CD14-positive monocyte (primary cell): Measurements from ENCODE around the gene ABCB4. TPM values are rescaled to one million over a fixed set of nuclear protein-coding genes. Genes with fewer than 3 reads are reported as not detected.

ENCODE experiments used
- DNase-seq, 3 donors: peaks; one replicate each; pipeline ENCODE4 v3.0.0-alpha.2; 2011 to 2022
- H2AFZ ChIP-seq: 2 replicates; pipeline ENCODE4 v1.6.0; 2012; ENCODE audit warnings: mild to moderate bottlenecking, low read depth, low read length, inconsistent platforms; ENCODE audit not compliant: insufficient read depth, poor library complexity, severe bottlenecking
- H3K27ac ChIP-seq, 2 donors: 1 replicate in 1 of 2; 2 replicates in 1 of 2; pipeline ENCODE4 v1.5.1; 2012 to 2013; ENCODE audit warnings: low read length in 2 of 2, control low read depth in 1 of 2, inconsistent platforms in 1 of 2, low read depth in 1 of 2, mild to moderate bottlenecking in 1 of 2
- H3K27me3 ChIP-seq, 2 donors: one replicate each; pipeline versions ENCODE4 v1.6.0 to v1.6.1; 2011 to 2013; ENCODE audit warnings: low read length in 2 of 2; ENCODE audit not compliant: control insufficient read depth in 2 of 2, insufficient read depth in 2 of 2
- H3K36me3 ChIP-seq, 2 donors: replicated peaks in 1 of 2; 1 replicate in 1 of 2; 2 replicates in 1 of 2; pipeline versions ENCODE4 v1.5.1 to v1.6.1; 2012 to 2013; ENCODE audit warnings: low read length in 2 of 2, control low read depth in 1 of 2, inconsistent platforms in 1 of 2, mild to moderate bottlenecking in 1 of 2; ENCODE audit not compliant: insufficient read depth in 2 of 2, control insufficient read depth in 1 of 2
- H3K4me1 ChIP-seq, 2 donors: 1 replicate in 1 of 2; 2 replicates in 1 of 2; pipeline versions ENCODE4 v1.5.1 to v1.6.1; 2012 to 2013; ENCODE audit warnings: low read length in 2 of 2, control low read depth in 1 of 2, inconsistent platforms in 1 of 2, mild to moderate bottlenecking in 1 of 2, moderate library complexity in 1 of 2; ENCODE audit not compliant: insufficient read depth in 2 of 2, control insufficient read depth in 1 of 2
- H3K4me2 ChIP-seq: replicated peaks from 2 replicates; pipeline ENCODE3; 2012; ENCODE audit warnings: low read length, moderate library complexity, mild to moderate bottlenecking; ENCODE audit not compliant: poor library complexity, severe bottlenecking; ENCODE audit errors: extremely low read depth
- H3K4me3 ChIP-seq, 3 experiments: fragments of 200-600 bp in 1 of 3; sonication (generic) in 1 of 3; replicated peaks in 1 of 3; 1 replicate in 2 of 3; 2 replicates in 1 of 3; pipeline ENCODE4 v1.5.1; 2011 to 2013; ENCODE audit warnings: low read length in 3 of 3, mild to moderate bottlenecking in 3 of 3, control low read depth in 2 of 3, low read depth in 2 of 3, inconsistent platforms in 1 of 3, moderate library complexity in 1 of 3
- H3K79me2 ChIP-seq: 2 replicates; pipeline ENCODE4 v1.6.0; 2012; ENCODE audit warnings: mild to moderate bottlenecking, control low read depth, inconsistent platforms, low read length, moderate library complexity; ENCODE audit not compliant: insufficient read depth
- H3K9ac ChIP-seq: 2 replicates; pipeline ENCODE4 v1.6.0; 2017; ENCODE audit warnings: low read length, mild to moderate bottlenecking; ENCODE audit not compliant: insufficient read depth, poor library complexity, severe bottlenecking
- H3K9me3 ChIP-seq, 2 donors: replicated peaks in 1 of 2; 1 replicate in 1 of 2; 2 replicates in 1 of 2; pipeline versions ENCODE4 v1.5.1 to v1.6.1; 2012 to 2013; ENCODE audit warnings: low read length in 2 of 2, control low read depth in 1 of 2; ENCODE audit not compliant: control insufficient read depth in 1 of 2, insufficient read depth in 1 of 2
- H4K20me1 ChIP-seq: 2 replicates; pipeline ENCODE4 v1.6.0; 2012; ENCODE audit warnings: mild to moderate bottlenecking, low read length, control low read depth, moderate library complexity; ENCODE audit not compliant: insufficient read depth
- H3K27ac Mint-ChIP-seq, 7 donors: one replicate each; pipeline ENCODE4 v1.8.0; 2020; ENCODE audit warnings: mild to moderate bottlenecking in 7 of 7, mixed read lengths in 7 of 7, moderate library complexity in 6 of 7, inconsistent platforms in 2 of 7
- H3K27me3 Mint-ChIP-seq, 3 donors: one replicate each; pipeline ENCODE4 v1.8.0; 2021 to 2022; ENCODE audit warnings: low read depth in 3 of 3, mild to moderate bottlenecking in 3 of 3, mixed read lengths in 3 of 3, moderate library complexity in 3 of 3, inconsistent platforms in 1 of 3
- H3K36me3 Mint-ChIP-seq, 2 donors: one replicate each; pipeline ENCODE4 v1.8.0; 2020; ENCODE audit warnings: mixed read lengths in 2 of 2, inconsistent platforms in 1 of 2, mild to moderate bottlenecking in 1 of 2
- H3K4me1 Mint-ChIP-seq: one replicate; pipeline ENCODE4 v1.8.0; 2020; ENCODE audit warnings: mild to moderate bottlenecking, mixed read lengths
- H3K4me3 Mint-ChIP-seq, 2 donors: one replicate each; pipeline ENCODE4 v1.8.0; 2020; ENCODE audit warnings: mild to moderate bottlenecking in 2 of 2, mixed read lengths in 2 of 2, moderate library complexity in 1 of 2
- H3K9me3 Mint-ChIP-seq, 7 donors: one replicate each; pipeline ENCODE4 v1.8.0; 2020 to 2022; ENCODE audit warnings: mixed read lengths in 7 of 7, mild to moderate bottlenecking in 6 of 7, moderate library complexity in 6 of 7, inconsistent platforms in 2 of 7
- CTCF ChIP-seq: fragments of 200-600 bp; IDR thresholded peaks from one replicate; pipeline ENCODE4 v1.8.0; 2022; ENCODE audit warnings: antibody characterized with exemption, mild to moderate bottlenecking
- WGBS: methylation state at CpG from one replicate; pipeline ENCODE4 v1.1.5; 2013; ENCODE audit warnings: missing lambda C conversion rate; ENCODE audit not compliant: insufficient coverage; 5-methylcytosine and 5-hydroxymethylcytosine counted together
- intact Hi-C, 2 donors: fragments of 100-400 bp; cut with micrococcal nuclease; formaldehyde crosslinking; loops; one replicate each; pipeline versions ENCODE4 v1.15.0 to v1.15.1; 2023
- polyA plus RNA-seq, 3 donors: library from polyadenylated mRNA; depleted of rRNA in 1 of 3; unstranded in 2 of 3; stranded (reverse) in 1 of 3; fragments of 300-500 nt in 2 of 3; fragments of >200 nt in 1 of 3; fragmentation: Illumina TruSeq in 2 of 3; gene quantifications; 1 replicate in 2 of 3; 2 replicates in 1 of 3; pipeline ENCODE4 v1.2.3, GENCODE V29; 2012 to 2021

Gene ABCB4
- polyA plus RNA-seq, 3 donors, result 0.09 TPM; not detected in 2

- H3K4me3 Mint-ChIP-seq, result no peak overlapping the region
- no peaks in the 10 kb centered on the region for H3K79me2 ChIP-seq
- no peaks in the 10 kb centered on the region for H4K20me1 ChIP-seq
- H3K27ac Mint-ChIP-seq, result no peak overlapping the region
- no peaks in the 10 kb centered on the region for H3K36me3 ChIP-seq
- no peak overlapping the region for H3K4me2 ChIP-seq
- TF ChIP-seq CTCF, result no peak
- no peak overlapping the region for H2AFZ ChIP-seq
- intact Hi-C loops, result no loop called here
- peaks cover 2 to 3% of the 10 kb centered on the region in 2 donors for H3K36me3 Mint-ChIP-seq
- H3K4me3 ChIP-seq, result no peak overlapping the region
- no peak overlapping the region for H3K27ac ChIP-seq
- no peaks in the 10 kb centered on the region for H3K27me3 Mint-ChIP-seq
- no peak overlapping the region for H3K9ac ChIP-seq
- peaks cover 0 to 1% (median 0%) of the 10 kb centered on the region in 7 donors for H3K9me3 Mint-ChIP-seq
- H3K4me1 Mint-ChIP-seq, result no peaks in the 10 kb centered on the region
- no peaks in the 10 kb centered on the region for H3K27me3 ChIP-seq
- H3K4me1 ChIP-seq, result no peaks in the 10 kb centered on the region
- no peak for DNase-seq
- H3K9me3 ChIP-seq, result no peaks in the 10 kb centered on the region
These were observed 111.2 kb downstream of the ABCB4 start for GRCh38 chr7:87364246-87364645.

- H3K9me3 Mint-ChIP-seq, result peaks cover 0 to 2% (median 0%) of the 10 kb centered on the region in 7 donors
- H3K4me3 Mint-ChIP-seq, result no peak overlapping the region
- Histone ChIP-seq H3K9me3 (no peaks in the 10 kb centered on the region), H3K27me3 (no peaks in the 10 kb centered on the region), H3K4me1 (no peaks in the 10 kb centered on the region), H3K79me2 (no peaks in the 10 kb centered on the region), H3K4me2 (no peak overlapping the region), H3K36me3 (no peaks in the 10 kb centered on the region), H3K9ac (no peak overlapping the region), H3K27ac (no peak overlapping the region), H2AFZ (no peak overlapping the region), H3K4me3 (no peak overlapping the region), H4K20me1 (no peaks in the 10 kb centered on the region)
- DNase-seq, result no peak
- peaks cover 2 to 3% of the 10 kb centered on the region in 2 donors for H3K36me3 Mint-ChIP-seq
- TF ChIP-seq CTCF, result no peak
- H3K4me1 Mint-ChIP-seq, result no peaks in the 10 kb centered on the region
- intact Hi-C loops, result no loop called here
- no CpG with 5 or more reads among the region's 1 CpG for WGBS
- H3K27me3 Mint-ChIP-seq, result no peaks in the 10 kb centered on the region
- H3K27ac Mint-ChIP-seq, result no peak overlapping the region
These were observed 112.1 kb downstream of the ABCB4 start for GRCh38 chr7:87363342-87363741.
